ENCODE data around the gene LRRC2.

GRCh38 chr3:46485779-46486175, 80.3 kb downstream of the LRRC2 start:
- no peak for TF ChIP-seq POLR2AphosphoS5 (IDR thresholded peaks at IDR 0.05)
- TF ChIP-seq CTCF (IDR thresholded peaks at IDR 0.05 in 8 of 11, conservative IDR thresholded peaks at IDR 0.05 in 3 of 11), result no peak
